Limb (tissue), 2 donors: Measurements from ENCODE around the gene HJV.

Source experiments
- DNase-seq, 2 donors: peaks; one replicate each; pipeline ENCODE4 v3.0.0-alpha.2; 2016; ENCODE audit errors: extremely low spot score in 2 of 2

HJV gene

GRCh38 chr1:145992958-145993617 is 28.4 kb downstream of the HJV start:
- DNase-seq: no peak

DNA sequence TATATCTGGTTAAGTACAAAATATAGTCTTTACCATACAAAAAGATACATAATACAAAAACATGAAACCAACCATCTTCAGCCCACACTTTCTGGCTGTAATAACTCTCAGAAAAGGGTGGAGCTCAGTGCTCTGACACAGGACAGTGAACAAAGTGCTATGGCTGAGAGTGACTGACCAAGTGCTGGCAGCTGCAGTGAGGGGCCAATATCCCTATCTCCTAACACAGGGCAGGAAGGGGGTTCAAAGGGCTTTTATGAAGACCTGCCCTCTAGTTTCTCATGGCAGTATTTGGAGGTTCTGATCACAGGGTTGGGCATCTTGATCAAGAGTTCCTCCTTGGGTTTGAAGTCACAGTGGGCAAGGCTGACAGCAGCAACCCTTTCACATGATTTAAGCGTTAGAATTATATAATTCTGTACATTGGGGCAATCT is 29.0 kb downstream of the HJV start:
- no peak for DNase-seq

GRCh38 chr1:145991735-145992412 is 29.7 kb downstream of the HJV start:
- DNase-seq: no peak

- DNase-seq: no peak
Measured at GRCh38 chr1:145990249-145990855, 31.2 kb downstream of the HJV start.

DNA sequence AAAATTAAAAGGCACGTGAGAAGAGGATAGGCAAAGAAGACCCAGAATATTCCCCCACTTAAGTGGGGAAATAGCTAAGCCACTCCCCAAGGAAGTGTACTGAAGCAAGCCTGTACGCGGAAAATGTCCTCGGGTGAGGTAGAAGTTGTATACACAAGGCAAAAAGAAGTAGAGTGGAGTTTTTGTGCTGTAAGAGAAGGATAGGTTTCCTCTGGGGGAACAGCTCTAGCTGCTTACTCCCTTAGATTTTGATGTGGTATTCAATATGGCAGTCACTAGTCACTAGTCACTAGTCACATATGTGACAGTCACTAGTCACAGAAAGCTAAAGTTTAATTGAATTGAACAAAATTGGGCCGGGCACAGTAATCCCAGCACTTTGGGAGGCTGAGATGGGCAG is 32.8 kb downstream of the HJV start:
- no peak for DNase-seq

DNA sequence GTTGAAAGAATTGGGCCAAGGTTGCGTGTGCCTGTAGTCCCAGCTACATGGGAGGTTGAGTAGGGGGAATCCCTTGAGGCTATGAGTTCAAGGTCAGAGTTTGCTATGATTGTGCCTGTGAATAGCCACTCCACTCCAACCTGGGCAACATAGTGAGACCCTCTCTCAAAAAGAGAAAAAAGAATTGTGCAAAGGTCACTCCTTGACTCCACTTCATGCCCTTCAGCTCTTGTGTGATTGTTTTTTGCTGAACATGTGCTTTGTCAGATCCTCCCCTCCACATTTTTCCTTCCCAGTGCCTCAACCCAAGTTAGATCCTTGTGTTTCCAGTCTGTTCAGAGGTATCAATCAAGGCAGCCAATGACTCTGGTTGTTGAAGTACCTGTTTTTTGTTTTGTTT is 33.6 kb downstream of the HJV start:
- DNase-seq: no peak

DNA sequence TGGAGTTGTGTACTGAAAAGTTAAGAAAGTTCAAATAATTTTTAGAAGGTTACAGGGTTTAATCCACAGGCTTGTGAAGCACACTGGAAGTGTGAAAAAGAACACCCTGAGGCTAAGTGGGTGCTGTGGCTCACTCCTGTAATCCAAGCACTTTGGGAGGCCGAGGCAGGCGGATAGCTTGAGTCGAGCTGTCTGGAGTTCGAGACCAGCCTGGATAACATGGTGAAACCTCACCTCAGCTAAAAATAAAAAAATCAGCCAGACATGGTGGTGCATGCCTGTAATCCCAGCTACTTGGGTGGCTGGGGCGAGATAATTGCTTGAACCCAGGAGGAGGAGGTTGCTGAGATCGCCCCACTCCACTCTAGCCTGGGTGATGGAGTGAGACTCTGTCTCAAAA is 35.0 kb downstream of the HJV start:
- no peak for DNase-seq

- no peak for DNase-seq
Measured at GRCh38 chr1:145985502-145986439, 35.8 kb downstream of the HJV start.

DNA sequence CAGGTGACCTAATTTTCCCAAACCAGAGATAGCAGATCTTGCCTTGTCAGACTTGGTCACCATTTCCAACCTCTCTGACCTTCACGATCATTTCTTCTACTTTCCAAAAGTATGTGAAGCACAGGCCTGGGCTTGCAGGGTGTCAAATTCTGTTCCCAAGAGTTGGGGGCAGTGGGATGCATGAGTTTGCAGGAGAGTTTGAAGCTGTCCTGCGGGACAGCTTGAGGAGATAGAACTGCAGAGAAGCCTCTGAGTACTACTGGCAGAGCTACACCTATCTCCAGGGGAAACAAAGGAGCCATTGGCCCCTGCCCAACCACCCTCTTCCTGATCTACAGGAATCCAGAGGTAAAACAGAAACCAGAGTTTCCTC is 36.4 kb downstream of the HJV start:
- DNase-seq: no peak

- DNase-seq: no peak
Measured at GRCh38 chr1:145983960-145984830, 37.3 kb downstream of the HJV start.

DNA sequence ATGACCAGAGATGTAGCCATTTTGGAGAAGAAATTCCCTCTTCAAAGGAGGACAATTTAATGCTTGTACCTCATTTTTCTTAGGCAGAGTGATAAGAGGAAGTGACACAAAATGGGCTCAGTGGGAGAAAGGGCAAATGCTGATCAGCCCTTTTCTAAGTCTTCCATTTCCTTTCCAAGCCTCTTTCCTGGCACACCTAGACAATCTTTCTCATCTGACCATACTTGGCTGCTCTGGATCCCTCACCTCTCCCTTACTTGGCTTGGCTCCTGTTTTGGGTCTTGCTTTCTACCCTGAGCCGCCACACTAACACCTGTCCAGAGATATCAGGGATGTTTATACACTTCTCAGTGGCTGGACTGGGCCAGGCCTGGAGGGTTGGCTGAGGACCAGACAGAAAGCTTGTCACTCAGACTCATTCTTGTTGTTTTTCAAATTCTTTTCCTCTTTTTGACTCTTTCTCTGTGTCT is 38.3 kb downstream of the HJV start:
- DNase-seq: no peak

GRCh38 chr1:145982010-145982723 is 39.4 kb downstream of the HJV start:
- DNase-seq: no peak

GRCh38 chr1:145980457-145980994 is 41.0 kb downstream of the HJV start:
- no peak for DNase-seq

- no peak for DNase-seq
Measured at GRCh38 chr1:145979746-145980456, 41.6 kb downstream of the HJV start.

DNA sequence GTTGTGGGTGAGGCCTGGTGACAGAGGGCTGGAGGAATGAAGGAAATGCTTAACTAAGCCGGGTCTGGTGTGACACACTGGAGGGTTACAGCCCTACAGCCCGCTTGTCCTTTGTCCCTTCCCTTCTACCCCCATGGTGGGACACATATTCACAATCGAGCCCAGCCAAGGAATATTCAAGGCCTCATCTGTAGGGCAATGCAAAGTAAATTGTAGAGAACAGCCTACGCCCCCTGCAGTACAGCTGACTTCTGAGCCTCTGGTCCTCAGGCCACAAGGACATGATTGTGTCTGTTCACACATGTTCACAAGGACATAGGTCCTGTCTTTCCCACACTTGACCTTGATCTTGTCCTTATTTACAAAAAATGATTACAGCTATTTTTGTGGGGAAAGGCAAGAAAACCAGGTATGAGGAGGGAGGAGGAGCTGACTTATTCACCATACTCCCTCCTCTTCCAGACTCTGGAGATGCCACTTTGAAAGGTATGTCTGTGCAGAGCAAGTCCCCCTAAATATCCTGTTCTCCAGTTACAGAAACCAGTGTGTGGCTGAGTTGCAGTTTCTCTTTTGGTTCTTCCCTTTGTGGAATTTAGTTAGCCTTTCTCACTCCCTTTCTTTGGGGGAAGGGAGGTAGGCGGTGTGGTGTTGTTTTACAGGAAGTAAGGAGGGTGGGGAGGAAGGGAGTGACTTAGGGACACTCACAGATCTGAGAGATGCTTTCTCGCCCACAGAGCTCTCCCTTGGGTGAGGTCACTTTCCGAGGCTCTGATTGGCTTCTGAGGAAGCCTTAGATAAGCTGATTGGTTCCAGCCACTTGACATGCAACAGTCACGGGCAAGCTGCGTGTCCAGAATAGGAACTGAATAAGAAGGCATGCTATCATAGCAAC is 42.4 kb downstream of the HJV start:
- peak; percentile 84 to 95 for DNase-seq

DNA sequence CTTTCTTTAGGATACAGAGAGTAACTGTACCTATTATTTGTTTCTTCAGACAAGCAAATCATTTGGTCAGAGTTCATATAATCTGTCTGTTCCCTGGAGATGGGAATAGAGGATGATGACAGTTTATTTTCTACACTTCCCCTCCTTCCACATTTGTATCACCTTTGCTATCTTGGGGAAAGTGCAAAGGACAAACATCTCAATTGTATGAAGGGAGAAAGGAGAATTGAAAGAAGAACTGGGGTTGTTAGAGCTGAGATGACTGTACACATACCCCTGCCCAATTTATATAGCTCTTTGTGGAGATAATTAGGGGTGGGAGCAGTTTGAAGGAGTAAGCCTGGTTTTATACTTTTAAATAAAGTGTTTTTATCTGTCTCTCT is 43.1 kb downstream of the HJV start:
- no peak for DNase-seq

GRCh38 chr1:145977486-145978470 is 43.8 kb downstream of the HJV start:
- DNase-seq: peak; percentile 75 to 86
